HEK293T (cell line): ENCODE results near the gene RPP30.

Experiments
- ARNT ChIP-seq: fragments of 450-650 bp; IDR thresholded peaks from 2 replicates; pipeline ENCODE4 v1.6.1; 2017; ENCODE audit warnings: mild to moderate bottlenecking
- BHLHE40 ChIP-seq: fragments of 450-650 bp; IDR thresholded peaks from 2 replicates; pipeline ENCODE4 v1.6.1; 2016; ENCODE audit warnings: mild to moderate bottlenecking, moderate library complexity, borderline replicate concordance
- ELF4 ChIP-seq: fragments of 450-650 bp; IDR thresholded peaks from 2 replicates; pipeline ENCODE4 v1.6.1; 2017; ENCODE audit warnings: antibody characterized with exemption
- FOXA1 ChIP-seq: fragments of 450-650 bp; IDR thresholded peaks from 2 replicates; pipeline ENCODE4 v1.6.1; 2016; ENCODE audit warnings: mild to moderate bottlenecking
- FOXK2 ChIP-seq: fragments of 450-650 bp; IDR thresholded peaks from 2 replicates; pipeline ENCODE4 v1.6.1; 2016; ENCODE audit warnings: mild to moderate bottlenecking
- FOXM1 ChIP-seq: fragments of 450-650 bp; IDR thresholded peaks from 2 replicates; pipeline ENCODE4 v1.6.1; 2017; ENCODE audit warnings: mild to moderate bottlenecking, borderline replicate concordance
- HDGF ChIP-seq: fragments of 450-650 bp; IDR thresholded peaks from 2 replicates; pipeline ENCODE4 v1.6.1; 2017; ENCODE audit warnings: antibody characterized with exemption, borderline replicate concordance
- LEF1 ChIP-seq: fragments of 450-650 bp; IDR thresholded peaks from 2 replicates; pipeline ENCODE4 v1.6.1; 2017; ENCODE audit warnings: mild to moderate bottlenecking, borderline replicate concordance
- NFRKB ChIP-seq: fragments of 450-650 bp; IDR thresholded peaks from 2 replicates; pipeline ENCODE4 v1.6.1; 2016; ENCODE audit warnings: mild to moderate bottlenecking, moderate library complexity
- PKNOX1 ChIP-seq: fragments of 450-650 bp; IDR thresholded peaks from 2 replicates; pipeline ENCODE4 v1.6.1; 2016
- SP1 ChIP-seq: fragments of 450-650 bp; IDR thresholded peaks from 2 replicates; pipeline ENCODE4 v1.6.1; 2017
- SUZ12 ChIP-seq: fragments of 450-650 bp; IDR thresholded peaks from 2 replicates; pipeline ENCODE4 v1.6.1; 2016; ENCODE audit warnings: mild to moderate bottlenecking
- TARDBP ChIP-seq: fragments of 450-650 bp; IDR thresholded peaks from 2 replicates; pipeline ENCODE4 v1.6.1; 2016
- ZNF384 ChIP-seq: fragments of 450-650 bp; IDR thresholded peaks from 2 replicates; pipeline ENCODE4 v1.6.1; 2016

- TF ChIP-seq BHLHE40 (no peak), FOXK2 (no peak), FOXM1 (no peak), SUZ12 (no peak), ZNF384 (no peak), LEF1 (no peak), SP1 (no peak), FOXA1 (no peak), ELF4 (no peak), PKNOX1 (no peak), TARDBP (no peak), NFRKB (no peak), ARNT (no peak), HDGF (no peak)
Measured at GRCh38 chr10:90944749-90945148, 73.0 kb downstream of the RPP30 start.
